IPS-NIHi7 (cell line): Measurements from ENCODE around the gene PKNOX2.
A peak's percentile ranks its signal among the peaks of the same experiment; 100 is the strongest.

Source experiments
- DNase-seq: peaks from one replicate; pipeline ENCODE4 v3.0.0; 2012; ENCODE audit warnings: mixed read lengths; ENCODE audit errors: extremely low spot score

The PKNOX2 gene

DNA sequence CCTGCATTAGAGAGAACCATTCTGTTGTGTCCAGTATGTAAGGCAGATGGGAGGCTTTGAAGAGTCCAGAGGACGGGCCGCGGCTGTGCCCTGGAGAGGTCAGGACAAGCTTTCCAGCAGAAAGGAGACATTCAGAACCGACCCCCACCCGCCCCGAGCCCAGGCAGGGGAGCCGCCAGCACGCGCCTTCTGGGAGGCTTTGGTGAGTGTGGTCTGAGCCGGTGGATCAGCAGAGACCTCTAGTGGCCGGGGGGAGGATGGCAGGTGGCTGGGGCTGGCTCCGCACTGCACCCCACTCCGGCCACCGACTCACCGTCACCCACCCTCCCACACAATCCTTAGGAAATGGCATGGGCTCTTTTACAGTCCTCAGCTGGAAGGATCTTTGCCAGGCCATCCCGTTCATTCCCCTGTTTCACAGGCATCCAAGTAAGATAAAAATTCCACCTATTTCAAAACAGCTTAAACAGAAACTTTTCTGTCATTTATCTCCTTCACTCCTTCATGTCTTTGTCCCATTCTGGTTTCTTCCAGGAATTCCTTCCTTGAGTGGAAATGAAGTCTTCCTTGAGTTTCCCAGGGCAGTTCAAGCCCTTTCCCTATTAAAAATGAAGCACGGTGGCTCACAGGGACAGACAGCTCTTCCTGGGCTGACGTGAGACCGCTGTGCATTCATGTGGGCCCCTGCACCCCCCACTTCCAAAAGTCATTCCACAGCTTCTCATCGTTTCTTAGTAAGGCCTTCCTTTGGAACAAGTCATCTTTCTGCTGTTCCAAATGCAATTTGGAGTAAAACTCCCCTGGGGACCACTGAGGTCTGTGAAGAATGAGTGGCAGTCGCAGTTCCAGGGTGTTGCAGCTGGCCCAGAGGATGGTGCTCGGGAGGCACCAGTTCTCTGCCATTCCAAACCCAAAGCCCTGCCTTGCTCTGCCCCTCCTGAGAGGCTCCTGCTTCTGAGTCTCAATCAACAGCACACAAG, 240.6 kb downstream of the PKNOX2 start:
- peak; percentile 90 for DNase-seq

GRCh38 chr11:125407046-125407445, 242.5 kb downstream of the PKNOX2 start:
- DNase-seq: no peak

DNA sequence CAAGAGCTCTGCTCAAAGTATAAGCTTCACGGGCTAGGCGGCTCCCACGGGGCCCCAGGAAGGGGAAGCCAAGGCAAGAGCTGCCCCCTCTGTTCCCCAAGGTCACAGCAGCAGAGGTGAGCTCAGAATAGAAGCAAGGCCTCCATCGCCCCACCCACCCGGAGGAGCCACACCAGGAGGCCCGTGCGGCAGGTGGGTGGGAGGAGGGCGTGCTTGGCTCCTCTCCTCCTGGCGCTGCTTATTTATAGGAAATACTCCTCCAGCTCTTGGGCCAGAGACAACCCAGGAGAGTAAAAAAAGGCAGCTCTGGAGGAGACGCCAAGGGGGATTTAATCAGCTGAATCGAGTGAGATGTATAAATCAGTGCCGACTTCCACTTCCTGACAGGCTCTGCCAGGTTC, 243.8 kb downstream of the PKNOX2 start:
- no peak for DNase-seq

- DNase-seq: peak; percentile 74
These were observed 245.5 kb downstream of the PKNOX2 start for GRCh38 chr11:125410091-125410490.

DNA sequence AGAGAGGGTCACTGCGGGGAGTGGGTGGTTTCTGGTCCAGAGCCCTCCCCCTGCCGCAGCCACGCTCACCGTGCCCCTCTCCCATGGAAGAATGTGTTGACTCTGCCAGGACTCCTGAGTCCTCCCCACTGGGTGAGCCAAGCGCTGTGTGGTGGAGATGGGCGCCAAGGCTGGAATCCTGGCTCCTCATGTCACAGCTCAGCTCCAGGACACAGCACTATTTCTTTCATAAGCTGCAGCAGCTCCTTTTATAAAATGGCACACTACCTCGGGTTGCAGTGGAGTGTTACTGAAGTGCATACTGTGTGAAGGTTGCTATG, 247.6 kb downstream of the PKNOX2 start:
- DNase-seq: no peak

DNA sequence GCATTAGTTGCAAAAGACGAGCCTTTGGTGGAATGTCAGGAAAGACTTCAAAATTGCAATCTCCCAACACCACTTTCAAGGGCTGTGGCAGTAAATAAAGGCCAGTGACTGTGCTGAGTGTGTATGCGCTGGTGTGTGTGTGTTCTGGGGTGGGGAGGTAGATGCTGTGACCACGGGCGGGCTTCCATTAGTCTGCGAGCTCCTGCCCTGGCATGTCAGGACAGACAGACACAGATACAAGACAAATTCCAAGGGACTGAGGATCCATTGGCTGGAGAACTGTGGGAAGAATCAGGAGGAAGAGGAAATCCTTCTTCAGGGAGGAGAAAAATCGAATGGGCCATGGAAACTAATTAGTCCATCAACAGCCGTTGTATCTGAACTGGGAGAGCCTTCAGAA, 248.0 kb downstream of the PKNOX2 start:
- DNase-seq: no peak

DNA sequence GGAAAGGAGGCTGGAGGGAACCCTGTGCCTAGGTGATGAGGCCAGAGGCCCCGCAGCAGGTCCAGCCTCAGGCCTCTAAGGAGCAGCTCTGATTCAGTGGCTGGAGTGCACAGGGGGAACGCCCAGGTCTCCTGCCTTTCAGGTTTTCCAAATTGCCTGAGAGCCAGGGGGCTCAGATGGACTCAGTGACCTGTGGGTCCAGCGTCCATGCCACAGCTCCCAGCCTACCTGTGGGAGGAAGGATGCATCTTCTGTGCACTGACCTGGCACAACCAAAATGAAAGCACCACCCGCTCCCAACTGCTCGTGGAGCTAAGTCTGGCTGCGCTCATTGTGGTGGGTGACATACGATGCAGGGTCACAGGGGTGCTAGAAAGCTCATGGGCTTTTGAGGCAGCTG, 248.7 kb downstream of the PKNOX2 start:
- no peak for DNase-seq

DNA sequence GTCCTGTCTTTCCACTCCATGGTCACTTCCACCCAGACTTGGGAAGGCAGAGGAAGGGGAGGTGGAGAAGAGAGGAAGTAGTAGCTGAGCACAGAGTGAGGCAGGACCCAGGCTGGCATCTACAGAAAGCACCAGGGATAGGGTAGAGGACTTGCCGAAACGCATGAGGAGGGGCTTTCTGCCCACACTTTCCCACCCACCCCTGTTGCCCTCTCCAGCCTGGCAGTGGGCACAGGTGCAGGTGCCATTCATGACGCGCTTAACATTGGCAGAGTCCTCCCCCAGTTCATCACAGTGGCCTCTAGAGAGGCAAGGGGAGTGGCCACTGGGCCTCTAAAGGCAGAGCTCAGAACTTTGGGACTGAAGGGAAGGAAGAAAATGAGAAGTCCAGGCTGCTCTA, 249.6 kb downstream of the PKNOX2 start:
- no peak for DNase-seq

GRCh38 chr11:125416981-125417935, 252.7 kb downstream of the PKNOX2 start:
- DNase-seq: no peak

DNA sequence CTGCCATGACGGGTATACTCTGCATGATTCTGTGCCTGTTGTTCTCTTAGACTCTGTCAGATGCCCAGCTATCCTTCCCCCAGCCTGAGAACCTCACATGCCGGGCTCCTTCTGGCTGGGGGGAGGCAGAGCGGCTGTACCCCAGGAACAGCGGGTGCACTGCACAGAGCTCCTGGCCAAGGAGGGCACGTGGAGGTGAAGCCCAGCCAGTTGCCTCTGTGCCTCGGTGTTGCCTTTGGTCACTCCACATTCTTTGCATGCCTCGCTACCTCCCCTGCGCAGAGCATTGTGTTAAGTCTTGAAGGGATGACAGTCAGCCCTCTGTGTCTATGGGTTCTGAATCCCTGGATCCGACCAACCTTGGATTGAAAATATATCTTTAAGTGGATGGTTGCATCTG, 253.8 kb downstream of the PKNOX2 start:
- no peak for DNase-seq

- DNase-seq: no peak
These were observed 258.1 kb downstream of the PKNOX2 start for GRCh38 chr11:125422681-125423080.

GRCh38 chr11:125423247-125423849, 258.8 kb downstream of the PKNOX2 start:
- peak; percentile 55 for DNase-seq

- no peak for DNase-seq
These were observed 261.1 kb downstream of the PKNOX2 start for GRCh38 chr11:125425601-125426000.

- DNase-seq: no peak
These were observed 262.4 kb downstream of the PKNOX2 start for GRCh38 chr11:125426818-125427528.

- peak; percentile 32 for DNase-seq
These were observed 264.1 kb downstream of the PKNOX2 start for GRCh38 chr11:125428486-125429173.

DNA sequence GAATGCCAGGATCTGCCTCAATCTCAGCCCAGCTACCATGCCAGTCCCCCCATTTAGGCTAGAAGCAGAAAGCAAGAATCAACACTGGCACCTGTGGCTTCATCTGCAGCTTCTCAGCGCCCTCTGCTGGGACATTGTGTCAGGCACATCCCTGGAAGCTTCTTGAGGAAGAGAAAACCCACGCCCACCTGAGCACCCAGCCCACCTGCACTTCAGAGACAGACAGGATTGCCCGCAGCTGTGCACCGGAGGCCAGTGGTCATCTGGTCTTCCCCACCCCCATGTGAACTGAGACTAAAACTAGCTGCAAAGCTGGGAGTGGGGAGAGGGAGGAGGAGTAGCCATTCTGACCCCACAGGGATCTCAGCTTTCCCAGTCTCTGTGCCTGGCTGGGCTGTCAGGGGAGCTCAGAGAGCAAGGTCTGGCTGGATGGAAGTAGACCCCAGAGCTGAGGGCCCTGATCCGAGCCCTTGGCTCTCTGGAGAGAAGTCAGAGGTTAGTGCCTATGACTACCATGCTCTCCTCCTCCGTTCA, 264.7 kb downstream of the PKNOX2 start:
- peak; percentile 84 for DNase-seq

GRCh38 chr11:125429807-125430678, 265.5 kb downstream of the PKNOX2 start:
- DNase-seq: no peak

DNA sequence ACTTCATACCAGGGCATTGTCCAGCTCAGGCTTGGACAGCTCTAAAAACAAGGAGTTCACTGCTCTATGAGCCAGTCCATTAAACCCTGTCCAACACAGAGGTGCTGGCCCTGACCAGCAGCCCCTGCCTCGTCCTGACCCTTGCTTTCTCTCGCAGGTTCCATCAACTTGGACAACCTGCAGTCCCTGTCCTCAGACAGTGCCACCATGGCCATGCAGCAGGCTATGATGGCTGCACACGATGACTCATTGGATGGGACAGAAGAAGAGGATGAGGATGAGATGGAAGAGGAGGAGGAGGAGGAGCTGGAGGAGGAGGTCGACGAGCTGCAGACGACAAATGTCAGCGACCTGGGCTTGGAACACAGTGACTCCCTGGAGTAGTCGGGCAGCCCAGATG, 266.5 kb downstream of the PKNOX2 start:
- DNase-seq: no peak

- no peak for DNase-seq
These were observed 266.9 kb downstream of the PKNOX2 start for GRCh38 chr11:125431481-125431880.
